Midbrain (tissue), 1 donor: Measurements from ENCODE around the gene TMEM178A.
"Not testable (repeated sequence)": the region's sequence is repeated elsewhere in the genome, so short reads cannot be mapped to it uniquely, and the experiment has no call there.

Source experiments
- DNase-seq: peaks from one replicate; lab custom pipeline; 2025; lab: John Stamatoyannopoulos, UW

Gene TMEM178A

GRCh38 chr2:39648580-39648979, 17.1 kb upstream of the TMEM178A start:
- no peak for DNase-seq

GRCh38 chr2:39649511-39649910, 16.2 kb upstream of the TMEM178A start:
- DNase-seq = no peak

GRCh38 chr2:39650468-39650867, 15.2 kb upstream of the TMEM178A start:
- DNase-seq = no peak

GRCh38 chr2:39656215-39656614, 9.5 kb upstream of the TMEM178A start:
- DNase-seq = not testable (repeated sequence)

GRCh38 chr2:39657287-39657937, 8.3 kb upstream of the TMEM178A start:
- DNase-seq = no peak

GRCh38 chr2:39658371-39658770, 7.3 kb upstream of the TMEM178A start:
- no peak for DNase-seq

- no peak for DNase-seq
Observed at GRCh38 chr2:39659765-39660611, 5.7 kb upstream of the TMEM178A start.

GRCh38 chr2:39660612-39661236, 5.0 kb upstream of the TMEM178A start:
- DNase-seq = no peak

- no peak for DNase-seq
Observed at GRCh38 chr2:39661826-39662225, 3.9 kb upstream of the TMEM178A start.

- no peak for DNase-seq
Observed at GRCh38 chr2:39663187-39663930, 2.4 kb upstream of the TMEM178A start.

- DNase-seq = no peak
Observed at GRCh38 chr2:39664232-39664887, 1.4 kb upstream of the TMEM178A start.

- DNase-seq = no peak
Observed at GRCh38 chr2:39664888-39665591, 677 bp upstream of the TMEM178A start.

GRCh38 chr2:39666491-39667101, 879 bp downstream of the TMEM178A start:
- no peak for DNase-seq

- DNase-seq = no peak
Observed at GRCh38 chr2:39667104-39667885, 1.6 kb downstream of the TMEM178A start.

- DNase-seq = no peak
Observed at GRCh38 chr2:39667886-39668276, 2.2 kb downstream of the TMEM178A start.

- no peak for DNase-seq
Observed at GRCh38 chr2:39668576-39669080, 2.9 kb downstream of the TMEM178A start.

- DNase-seq = no peak
Observed at GRCh38 chr2:39671604-39672003, 5.9 kb downstream of the TMEM178A start.

GRCh38 chr2:39673018-39673417, 7.3 kb downstream of the TMEM178A start:
- no peak for DNase-seq

- no peak for DNase-seq
Observed at GRCh38 chr2:39676342-39676741, 10.6 kb downstream of the TMEM178A start.

GRCh38 chr2:39678170-39678569, 12.5 kb downstream of the TMEM178A start:
- DNase-seq = no peak
